CD4-positive, alpha-beta T cell treated with Interleukin-6 at 100 ng/mL for 8 hours (primary cell): ENCODE data around the gene CORO7.

Experiments
- DNase-seq: peaks from one replicate; pipeline ENCODE4 v3.0.0-alpha.2; 2020; ENCODE audit warnings: mixed read lengths, low spot score

CORO7 gene

DNA sequence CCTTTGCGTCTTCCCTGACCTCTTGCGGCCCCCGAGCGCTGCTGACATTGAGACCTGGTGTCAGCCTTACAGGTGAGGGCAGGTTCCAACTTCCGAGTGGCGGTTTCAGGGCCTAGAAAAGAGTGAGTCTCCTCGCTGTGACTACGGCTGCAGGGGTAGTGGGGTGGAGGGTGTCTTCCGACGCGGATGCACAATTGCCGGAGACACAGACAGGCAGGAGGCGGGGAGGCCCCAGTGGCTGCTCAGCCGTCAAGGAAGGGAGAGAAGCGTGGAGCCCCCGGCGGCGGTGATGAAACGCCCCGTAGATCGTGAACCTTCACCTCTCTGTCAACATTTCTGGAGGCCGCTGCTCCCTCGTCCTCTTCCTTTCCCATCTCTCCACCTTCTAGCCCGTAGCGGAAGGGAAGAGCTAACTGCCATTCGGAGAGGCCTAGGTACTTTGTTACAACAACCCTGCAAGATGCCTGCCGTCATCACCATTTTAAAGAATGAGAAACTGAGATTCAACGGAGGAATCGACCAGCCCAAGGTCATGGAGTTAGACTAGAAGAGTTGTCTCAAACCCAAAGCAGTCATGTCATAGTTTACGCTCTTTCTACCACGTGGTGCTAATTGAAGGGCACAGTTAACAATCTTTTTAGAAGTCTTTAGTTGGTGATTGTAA, 9.8 kb upstream of the CORO7 start:
- DNase-seq: no peak

DNA sequence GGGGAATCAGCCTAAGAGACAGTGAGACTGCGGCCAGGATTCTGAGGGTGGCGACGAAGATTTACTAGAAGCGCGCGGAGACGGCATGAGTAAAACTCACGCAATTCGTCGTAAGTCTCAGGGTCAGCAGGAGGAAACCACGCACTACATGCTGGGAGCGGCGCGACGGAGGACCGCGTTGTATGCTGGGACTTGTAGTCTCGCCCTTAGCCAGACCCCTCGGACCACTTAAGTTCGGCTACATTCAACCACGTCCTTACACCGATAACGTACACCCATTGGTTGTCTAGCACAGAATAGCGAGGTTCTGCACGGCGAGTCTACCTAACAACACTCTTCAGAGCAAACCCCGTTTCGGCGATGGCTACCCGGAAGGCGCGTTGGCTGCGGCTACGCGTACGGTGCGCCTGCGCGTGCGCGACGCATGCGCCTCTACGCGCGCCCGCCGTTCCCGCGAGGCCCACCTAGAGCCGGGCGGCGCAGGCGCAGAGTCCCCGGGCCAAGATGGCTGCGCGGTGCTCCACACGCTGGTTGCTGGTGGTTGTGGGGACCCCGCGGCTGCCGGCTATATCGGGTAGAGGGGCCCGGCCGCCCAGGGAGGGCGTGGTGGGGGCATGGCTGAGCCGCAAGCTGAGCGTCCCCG, 9.1 kb upstream of the CORO7 start, which contains the start of gene DNAJA3:
Gene DNAJA3 (plus strand): TSS at position 491 of the 643 bp plus-strand sequence. CDS start 14 bp downstream, at position 505.
- peak; percentile 92 for DNase-seq

DNA sequence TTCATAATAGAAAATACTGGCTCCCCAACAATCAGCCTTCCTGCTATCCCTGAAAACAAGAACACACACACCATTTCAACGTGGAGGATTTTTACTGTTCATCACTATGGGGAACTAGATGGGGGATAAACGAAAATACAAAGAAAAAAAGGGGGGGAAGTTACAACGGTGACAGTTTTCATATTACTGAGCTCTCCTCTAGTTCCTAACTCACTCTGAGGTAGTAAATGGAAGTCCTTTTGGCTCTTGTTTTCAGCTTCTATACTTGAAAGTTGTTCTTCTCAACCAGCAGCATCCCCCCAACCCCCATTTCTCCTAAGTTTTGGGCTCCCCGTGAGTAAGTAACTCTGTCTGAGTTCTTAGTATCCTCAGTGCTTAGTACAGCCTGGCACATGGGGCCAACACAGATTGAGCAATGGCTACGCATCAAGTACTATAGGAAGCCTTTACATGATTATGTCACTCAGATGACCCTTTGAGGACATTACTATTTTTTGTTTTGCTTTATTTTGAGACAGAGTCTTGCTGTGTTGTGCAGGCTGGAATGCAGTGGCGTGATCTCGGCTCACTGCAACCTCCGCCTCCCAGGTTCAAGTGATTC, 4.2 kb upstream of the CORO7 start:
- no peak for DNase-seq

DNA sequence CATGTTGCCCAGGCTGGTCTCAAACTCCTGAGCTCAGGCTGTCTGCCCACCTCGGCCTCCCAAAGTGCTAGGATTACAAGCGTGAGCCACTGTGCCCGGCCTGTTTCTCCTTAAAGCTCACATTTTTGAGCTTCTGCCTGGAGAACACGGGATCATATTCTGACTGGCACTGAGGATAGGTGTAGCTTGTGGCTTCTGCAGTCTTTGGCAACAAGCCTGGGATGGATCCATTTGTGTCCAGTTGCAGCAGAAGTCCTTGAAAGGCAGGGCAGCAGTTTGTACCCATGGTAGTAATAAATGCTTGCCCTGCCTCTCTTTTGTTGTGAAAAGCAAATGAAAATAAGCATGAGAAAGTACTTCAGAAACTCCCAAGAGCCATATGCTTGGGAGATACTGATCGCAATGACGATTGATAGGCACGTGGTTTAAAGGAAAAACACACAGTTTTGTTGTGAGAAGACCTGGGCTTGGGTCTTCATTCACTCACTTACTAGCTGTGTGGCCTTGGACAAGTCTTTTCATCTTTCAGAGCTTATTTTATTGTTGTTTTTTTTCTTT, 3.1 kb upstream of the CORO7 start:
- no peak for DNase-seq

DNA sequence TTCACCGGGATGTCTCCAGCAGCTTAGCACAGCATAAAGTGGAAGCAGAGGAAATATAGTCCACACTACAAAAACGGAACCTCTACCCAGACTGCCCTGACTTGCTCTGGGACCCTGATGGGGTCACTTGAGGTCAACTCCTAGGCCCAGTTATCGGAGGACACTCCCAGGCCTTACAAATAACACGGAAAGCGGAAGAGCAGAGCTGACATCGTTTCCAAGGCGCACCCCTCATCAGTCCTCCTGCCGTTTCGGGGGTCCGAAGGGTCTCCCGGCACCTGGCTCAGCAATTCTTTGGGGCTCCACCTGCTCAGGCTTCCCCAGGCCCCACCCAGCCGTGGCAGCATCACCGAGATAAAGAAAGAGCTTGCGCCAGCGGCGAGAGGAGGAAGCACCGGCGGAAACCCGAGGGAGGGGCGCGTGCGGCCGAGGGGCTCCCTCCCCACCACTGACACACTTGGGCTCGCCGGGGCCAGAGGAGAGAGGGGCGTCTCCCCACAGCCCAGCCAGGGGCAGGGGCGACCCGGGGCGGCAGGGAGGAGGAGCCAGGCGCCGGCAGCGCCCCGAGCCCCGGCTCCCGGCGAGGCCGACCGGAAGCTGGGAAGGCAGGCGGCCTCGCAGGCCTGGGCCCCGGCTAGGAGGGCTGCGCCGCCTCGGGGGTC, 727 bp downstream of the CORO7 start:
- DNase-seq: peak; percentile 62

DNA sequence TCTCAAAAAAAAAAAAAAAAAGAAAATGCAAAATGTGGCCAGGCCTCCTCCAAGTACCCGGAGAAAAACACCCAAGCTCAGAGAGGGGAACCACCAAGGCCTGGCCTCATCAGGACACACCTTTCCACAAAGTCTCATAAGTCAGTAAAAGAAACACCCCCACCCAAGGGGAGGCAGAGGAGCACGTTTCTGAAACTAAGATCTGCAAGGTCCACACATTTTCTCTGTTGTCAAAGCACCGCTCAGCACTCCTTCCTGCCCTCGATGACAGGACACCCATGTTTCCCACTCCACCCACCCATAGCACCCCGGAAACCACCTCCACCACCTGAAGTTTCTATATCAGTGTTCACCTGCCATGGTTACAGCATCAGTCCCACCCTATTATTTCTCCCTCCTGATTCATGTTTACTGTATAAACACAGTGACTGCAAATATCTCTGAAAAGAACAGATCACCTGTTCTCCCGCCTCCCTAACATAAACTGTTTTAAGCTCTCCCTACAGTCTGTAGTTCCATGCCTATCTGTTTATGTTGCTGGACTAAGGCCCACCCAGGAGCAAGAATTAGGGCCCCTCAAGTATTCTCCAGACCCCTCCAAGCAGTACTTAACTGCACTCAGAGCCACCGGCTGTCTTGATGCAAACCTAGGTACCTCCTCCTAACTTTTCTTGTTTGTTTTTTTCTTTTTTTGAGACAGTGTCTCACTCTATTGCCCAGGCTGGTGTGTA, 2.0 kb downstream of the CORO7 start:
- DNase-seq: peak; percentile 85

DNA sequence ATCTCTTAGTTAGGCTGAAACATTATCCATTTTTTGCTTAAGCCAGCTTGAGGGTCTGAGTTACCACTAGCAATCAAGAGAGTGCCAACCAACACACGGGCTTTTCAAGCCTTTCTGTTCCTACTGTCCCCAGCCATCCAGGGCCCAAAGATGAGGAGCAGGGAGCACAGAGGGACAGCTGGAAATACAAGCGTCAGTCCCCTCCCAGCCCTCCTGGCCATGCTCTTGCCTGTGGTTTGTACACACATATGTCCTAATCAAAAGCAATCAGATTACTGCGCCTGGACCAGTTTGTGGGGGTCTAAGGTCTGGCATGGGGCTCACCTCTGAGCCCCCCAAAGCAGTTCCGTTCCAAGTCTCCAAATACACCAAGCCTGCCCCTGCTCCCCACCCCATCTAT, 3.5 kb downstream of the CORO7 start:
- no peak for DNase-seq

DNA sequence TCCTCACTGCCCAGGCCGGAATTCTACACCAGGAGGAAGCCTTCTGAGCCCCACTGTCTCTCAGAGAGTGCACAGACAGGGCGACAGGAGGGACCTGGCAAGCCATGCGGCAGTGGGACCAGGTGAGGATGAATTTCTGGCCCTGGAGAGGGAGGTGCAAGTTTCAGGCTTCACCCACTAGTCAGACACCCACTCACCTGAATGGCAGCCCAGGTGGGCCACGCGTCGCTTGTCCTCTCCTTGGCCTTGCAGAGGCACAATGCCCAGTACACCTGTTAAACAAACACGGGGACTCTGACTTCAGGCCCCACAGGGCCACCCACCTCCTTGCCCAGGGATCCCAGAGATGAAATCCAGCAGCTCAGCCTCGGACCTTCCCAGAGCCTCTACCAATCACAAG, 4.2 kb downstream of the CORO7 start:
- DNase-seq: no peak

DNA sequence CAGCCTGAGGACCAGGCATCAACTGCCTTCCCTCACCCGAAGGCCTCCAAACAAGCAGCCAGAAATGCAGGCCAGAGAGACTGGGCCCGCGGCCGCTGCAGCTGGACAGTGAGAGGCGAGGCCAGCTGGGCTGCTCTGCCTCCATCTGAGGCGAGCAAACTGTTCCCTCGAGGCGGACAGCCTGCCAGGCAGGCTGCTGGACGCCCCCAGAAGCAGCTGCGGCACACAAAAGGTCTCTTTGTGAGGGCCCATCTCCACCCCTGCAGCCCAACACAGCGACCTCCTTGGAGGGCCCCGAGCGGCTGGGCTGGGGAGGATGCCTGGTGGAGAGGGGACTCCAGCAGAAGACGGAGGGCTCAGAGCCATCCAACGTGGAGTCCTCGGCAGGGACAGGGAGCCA, 4.7 kb downstream of the CORO7 start:
- no peak for DNase-seq

DNA sequence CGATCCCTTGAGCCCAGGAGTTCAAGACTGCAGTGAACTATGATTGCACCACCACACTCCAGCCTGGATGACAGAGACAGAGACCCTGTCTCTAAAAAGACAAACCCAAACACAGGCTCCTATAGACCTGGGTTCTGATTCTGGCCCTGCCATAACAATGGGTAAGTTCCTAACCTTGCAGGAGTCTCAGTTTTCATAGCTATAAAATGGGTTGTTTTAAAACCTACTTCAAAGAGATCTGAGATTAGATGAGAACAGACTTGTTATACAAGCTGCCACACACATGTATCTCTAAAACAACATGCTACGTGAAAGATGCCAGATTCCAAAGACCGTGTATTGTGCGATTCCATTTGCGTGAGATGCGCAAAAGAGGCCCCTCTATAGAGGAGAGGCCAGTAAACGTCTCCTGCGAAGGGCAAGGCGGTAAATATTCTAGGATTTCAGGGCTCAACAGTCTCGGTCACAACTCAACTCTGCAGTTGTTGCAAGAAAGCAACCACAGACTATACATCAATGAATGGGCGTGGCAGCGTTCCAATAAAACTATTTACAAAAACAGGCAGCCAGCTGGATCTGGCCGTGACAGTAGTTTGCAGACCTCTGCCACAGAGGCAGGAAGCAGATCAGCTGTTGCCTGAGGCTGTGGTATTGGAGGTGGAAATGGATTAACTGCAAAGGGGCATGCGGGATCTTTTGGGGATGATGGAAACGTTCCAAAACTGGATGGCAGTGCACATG, 5.9 kb downstream of the CORO7 start:
- no peak for DNase-seq

DNA sequence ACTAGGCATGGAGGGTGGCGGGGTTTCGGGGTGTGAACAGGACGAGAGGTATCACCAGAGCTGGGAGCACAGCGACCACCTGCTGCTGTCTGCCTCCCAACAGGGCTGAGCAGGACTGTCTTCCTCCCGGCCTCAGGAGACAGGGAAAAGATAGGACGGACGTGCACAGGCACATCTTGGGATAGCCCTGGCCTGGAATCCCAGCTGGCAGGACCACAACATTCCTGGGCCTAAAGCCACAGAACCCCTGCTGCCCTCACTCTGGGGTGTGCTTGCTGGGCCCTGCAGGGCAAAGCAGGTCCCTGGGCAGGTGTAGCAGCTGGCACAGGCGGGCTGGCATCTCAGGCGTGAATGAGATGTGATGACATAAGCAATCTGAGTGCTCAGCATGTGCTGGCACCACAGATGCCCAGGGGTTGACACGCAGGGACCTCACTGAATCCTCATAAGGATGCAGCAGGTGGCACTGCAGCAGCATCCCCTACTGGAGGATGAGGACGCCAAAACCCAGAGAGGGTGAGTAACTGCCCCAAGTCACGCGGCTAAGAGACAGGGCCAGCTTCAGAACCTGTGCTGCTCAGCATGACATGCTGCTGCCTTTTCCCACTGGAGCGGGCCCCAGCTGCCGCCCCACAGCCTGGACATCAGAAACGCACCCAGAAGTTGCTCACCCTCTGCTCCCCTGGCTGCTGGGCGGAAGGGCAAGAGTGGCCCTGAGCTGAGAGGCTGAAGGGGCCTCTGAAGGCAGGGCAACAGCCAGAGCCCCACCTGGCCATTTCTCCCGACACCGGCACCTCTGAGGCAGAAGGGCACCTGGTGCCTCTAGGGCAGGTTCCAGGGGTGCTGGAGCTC, 7.1 kb downstream of the CORO7 start:
- no peak for DNase-seq

DNA sequence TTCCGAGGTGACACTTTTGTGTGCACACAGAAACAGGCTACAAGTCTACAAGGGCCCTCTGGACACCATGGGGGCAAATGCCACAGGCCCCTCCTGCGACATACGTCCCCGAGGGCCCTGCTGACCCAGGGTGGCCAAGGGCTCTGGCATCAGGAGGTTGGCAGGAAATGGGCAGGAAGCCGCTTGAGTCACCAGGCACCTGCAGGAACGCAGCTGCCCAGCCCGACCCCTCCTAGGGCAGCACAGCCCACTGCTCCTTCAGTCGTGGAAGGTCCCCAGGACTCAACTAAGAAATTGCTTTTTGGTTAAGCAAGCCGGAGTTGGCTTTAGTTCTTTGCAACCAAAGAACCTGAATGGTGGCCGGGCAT, 8.1 kb downstream of the CORO7 start:
- DNase-seq: no peak

DNA sequence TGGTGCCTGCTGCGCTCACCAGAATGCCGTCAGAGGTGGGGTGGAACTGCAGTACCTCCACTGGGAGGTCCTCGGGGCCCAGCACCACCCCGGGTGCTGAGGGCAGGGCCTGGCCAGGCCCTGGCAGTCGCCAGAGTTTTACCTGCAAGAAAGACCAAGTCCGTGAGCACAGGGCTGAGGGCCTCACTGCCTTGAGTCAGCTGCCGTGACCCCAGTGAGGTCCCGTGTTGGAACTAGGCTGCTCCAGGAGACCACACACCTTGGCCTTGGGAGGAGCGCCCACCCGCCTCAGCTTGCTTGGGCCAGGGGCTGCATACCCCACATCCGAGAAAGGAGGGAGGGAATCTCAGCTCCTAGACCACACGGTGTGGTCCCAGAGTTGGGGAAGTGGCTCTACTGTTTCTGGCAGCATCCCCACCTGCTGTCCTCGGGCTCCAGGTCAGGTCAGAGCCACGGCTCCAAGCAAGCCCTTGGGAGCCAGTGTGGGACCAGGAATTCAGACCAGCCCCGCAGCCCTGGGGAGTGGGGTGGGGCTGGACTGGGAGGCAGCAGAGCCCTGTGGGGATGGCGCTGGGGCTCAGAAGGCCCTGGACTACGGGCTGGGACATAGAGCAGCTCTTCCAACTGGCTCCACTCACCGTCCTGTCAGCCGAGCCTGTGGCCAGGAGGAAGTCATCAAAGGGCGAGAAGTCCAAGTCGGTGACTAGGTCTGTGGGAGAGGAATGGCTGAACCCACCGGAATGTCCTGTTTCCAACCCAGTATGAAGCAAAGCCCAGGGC, 8.7 kb downstream of the CORO7 start:
- no peak for DNase-seq

DNA sequence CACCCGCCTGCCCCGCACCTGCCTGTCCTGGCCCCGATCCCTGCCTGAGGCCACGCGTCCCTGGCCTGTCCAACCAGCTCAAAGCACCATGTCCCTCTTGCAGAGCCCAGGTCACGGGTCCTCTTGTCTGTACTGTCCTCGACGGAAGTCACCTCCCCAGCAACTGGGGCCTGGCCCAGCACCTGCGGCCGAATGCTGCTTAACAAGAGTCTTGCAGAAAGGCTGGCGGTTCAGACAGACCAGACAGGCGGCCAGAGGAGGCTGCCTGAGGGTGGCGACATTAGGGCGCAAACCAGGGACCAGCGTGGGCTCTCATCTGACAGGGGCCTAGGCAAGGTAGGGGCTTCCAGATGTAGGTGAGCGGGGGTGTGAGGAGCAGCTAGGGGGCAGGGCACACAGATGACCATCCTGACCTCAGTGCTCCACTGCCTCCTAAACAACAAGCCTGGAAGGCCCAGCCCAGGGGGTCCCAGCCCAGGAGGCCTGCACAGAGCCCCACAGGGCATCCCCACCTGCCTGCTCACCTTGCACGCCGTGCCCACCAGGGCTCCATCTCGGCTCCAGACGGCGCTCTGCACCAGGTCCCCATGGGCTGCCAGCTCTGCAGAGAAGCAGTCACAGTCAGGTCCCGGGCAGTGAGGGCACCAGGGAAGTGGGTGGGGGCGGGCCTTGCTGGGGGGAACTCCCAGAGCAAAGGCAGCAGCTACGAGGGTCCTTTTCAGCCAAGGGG, 11.3 kb downstream of the CORO7 start:
- DNase-seq: no peak

DNA sequence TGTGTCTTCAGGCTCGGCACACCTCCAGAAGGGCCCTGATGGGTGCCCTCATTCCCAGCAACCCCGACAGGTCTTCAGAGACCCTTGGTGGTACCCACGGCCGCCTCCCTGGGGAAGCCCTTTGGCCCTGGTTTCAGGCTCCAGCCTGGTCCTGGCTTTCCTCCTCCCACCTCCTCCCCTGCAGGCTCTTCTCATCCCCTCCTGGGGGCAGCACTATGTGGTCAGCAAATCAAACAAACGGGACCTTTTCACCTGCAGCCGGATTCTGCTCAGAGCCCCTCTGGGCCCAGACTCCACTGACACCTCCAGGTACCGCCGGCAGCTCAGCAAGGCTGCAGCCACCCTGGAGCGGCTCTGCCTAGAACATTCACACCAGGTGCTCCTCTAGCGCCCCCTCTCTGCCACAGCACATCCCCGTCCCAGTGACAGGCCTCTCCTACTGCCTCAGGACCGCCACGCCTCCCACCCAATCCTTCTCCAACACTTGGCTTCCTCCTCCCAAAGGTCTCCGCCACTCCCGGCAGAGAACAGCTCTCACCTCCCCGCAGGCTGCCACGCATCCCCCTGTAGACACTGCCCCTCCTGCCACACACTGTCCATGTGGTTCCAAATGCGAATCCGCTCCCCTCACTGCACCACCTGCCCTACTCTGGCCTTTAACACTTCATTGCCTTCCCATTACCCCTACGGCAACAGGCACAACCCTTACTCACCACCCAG, 12.0 kb downstream of the CORO7 start:
- DNase-seq: no peak

DNA sequence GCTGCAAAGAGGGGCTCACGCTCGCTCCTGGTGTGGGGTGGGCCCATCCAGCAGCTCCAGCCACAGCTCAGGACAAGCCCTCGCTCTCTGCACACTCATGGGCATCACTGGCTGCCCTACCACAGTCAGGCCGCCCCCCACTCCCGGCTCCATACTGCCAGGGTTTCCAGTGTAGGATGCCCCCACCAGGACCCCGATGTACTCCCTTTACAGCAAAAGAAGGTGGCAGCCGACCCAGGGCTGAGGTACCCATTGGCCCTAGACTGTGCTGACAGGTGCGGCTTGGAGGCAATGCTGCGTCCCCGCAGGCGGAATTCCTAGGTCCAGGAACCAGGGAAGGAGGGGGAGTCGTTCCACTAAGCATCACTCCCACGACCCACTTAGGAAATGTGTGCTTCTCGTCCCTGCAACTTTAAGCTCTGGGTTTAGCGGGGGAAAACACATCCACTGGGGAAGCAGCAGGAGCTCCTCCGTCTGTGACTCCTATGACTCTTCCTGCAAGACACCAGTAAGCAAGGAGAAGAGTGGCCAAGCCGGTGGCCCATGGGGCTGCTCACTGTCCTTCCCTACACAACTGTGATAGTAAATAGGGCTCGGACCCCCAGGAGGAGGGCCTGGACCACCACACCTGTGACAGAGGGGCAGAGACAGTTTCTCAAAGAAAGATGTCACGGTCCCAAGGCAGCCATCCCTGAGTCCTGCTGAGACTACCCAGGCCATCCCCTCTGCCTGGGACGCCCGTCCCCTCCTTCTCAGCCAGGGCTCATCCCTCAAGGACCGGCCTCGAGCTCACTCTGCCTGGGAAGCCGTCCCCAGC, 13.1 kb downstream of the CORO7 start:
- DNase-seq: no peak

DNA sequence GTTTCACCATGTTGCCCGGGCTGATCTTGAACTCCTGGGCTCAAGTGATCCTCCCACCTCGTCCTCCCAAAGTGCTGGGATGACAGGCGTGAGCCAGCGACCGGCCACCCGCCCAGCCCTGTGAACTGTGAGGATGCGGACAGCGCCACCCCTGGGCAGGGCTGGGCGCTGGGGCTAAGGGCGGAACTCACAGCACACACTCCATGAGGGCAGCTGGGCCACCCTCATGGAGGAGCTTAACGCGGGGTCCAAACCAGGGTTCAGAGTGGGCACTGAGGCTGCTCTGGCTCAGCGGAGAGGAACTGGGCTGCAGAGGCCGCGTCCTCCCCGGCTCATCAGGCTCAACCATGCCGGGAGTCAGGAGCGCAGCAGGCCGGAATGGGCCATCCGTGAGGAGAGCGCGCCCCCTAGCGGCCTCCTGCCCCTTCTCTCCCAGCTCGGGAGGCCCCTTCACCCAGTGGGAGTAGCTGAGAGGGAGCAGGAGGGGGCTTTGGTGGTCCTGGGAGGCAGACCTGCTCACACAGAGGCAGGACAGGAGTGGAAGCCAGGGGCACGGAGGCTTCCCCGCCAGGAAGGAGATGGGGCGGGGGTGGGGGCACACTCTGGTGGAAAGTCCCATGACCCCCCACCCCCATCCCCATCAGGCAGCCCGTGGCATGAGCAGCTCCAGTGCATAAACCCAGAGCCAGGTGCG, 13.8 kb downstream of the CORO7 start:
- DNase-seq: peak; percentile 55
